ENCODE data around the gene MAZ. TPM values are rescaled to one million over a fixed set of nuclear protein-coding genes. Genes with fewer than 3 reads are reported as not detected.

MAZ gene
- total RNA-seq, 1 donor from 2014 or later = 304 TPM

DNA sequence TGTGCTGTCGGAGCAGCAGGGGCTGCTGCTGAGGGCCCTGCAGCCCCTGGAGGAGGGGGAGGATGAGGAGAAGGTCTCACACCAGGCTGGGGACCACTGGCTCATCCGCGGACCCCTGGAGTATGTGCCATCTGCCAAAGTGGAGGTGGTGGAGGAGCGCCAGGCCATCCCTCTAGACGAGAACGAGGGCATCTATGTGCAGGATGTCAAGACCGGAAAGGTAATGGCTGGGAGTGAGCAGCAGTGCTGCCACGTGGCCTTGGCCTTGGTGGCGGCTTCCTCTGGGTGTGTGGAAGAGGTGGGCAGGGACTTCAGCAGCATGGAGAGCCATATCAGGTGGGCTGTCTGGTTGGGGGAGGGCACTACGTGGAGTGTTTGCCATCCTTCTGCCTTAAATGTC is 33.9 kb downstream of the MAZ start:
- H3K27me3 Mint-ChIP-seq (ENCODE audit: unreplicated experiment) = no peaks in the 10 kb centered on the region
- no peak for DNase-seq (ENCODE audit: extremely low spot score, unreplicated experiment)
- H3K27ac Mint-ChIP-seq (ENCODE audit: unreplicated experiment) = no peak overlapping the region
- no peaks in the 10 kb centered on the region for H3K4me1 Mint-ChIP-seq (ENCODE audit: unreplicated experiment)
- H3K36me3 Mint-ChIP-seq (ENCODE audit: unreplicated experiment) = peaks cover 45% of the 10 kb centered on the region
- no peak overlapping the region for H3K4me3 Mint-ChIP-seq (ENCODE audit: unreplicated experiment)
- no peak for TF ChIP-seq CTCF (IDR thresholded peaks at IDR 0.05)
- H3K9me3 Mint-ChIP-seq (ENCODE audit: unreplicated experiment) = no peaks in the 10 kb centered on the region

- Mint-ChIP-seq H3K4me1 (ENCODE audit: unreplicated experiment) (no peaks in the 10 kb centered on the region), H3K36me3 (ENCODE audit: unreplicated experiment) (peaks cover 47% of the 10 kb centered on the region), H3K4me3 (ENCODE audit: unreplicated experiment) (no peak overlapping the region), H3K9me3 (ENCODE audit: unreplicated experiment) (no peaks in the 10 kb centered on the region), H3K27me3 (ENCODE audit: unreplicated experiment) (no peaks in the 10 kb centered on the region), H3K27ac (ENCODE audit: unreplicated experiment) (no peak overlapping the region)
- TF ChIP-seq CTCF (IDR thresholded peaks at IDR 0.05) = no peak
- DNase-seq (ENCODE audit: extremely low spot score, unreplicated experiment) = no peak
These were observed 35.3 kb downstream of the MAZ start for GRCh38 chr16:29841631-29842030.

DNA sequence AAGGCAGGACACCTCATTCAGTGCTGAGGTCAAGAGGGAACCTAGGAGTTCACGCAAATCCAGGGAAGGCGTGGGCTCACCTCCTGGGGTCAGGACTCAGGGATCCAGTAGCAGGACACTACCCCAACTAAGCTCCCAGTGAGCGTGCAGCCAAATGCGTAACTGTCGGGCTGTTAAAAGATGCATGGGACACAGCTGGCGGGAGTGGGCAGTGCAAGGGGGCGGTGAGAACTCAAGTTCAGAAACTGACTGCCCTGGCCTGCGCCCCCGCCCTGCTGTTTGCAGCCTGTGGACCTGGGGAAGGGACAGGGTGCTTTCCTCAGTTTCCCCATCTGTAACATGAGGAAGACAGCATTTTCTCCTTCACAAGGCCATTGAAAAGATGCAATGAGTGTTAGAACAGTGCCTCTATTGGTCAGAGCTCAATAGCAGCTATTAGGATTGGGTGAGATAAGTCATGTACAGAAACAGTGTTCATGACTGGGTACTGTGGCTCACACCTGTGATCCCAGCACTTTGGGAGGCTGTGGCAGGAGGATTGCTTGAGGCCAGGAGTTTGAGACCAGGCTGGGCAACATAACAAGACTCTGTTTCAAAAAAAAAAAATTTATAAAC is 36.5 kb downstream of the MAZ start:
- Mint-ChIP-seq H3K4me1 (ENCODE audit: unreplicated experiment) (no peaks in the 10 kb centered on the region), H3K27ac (ENCODE audit: unreplicated experiment) (peak overlapping the region; percentile 59), H3K9me3 (ENCODE audit: unreplicated experiment) (no peaks in the 10 kb centered on the region), H3K4me3 (ENCODE audit: unreplicated experiment) (no peak overlapping the region), H3K36me3 (ENCODE audit: unreplicated experiment) (peaks cover 42% of the 10 kb centered on the region), H3K27me3 (ENCODE audit: unreplicated experiment) (no peaks in the 10 kb centered on the region)
- TF ChIP-seq CTCF (IDR thresholded peaks at IDR 0.05) = no peak
- DNase-seq (ENCODE audit: extremely low spot score, unreplicated experiment) = no peak

GRCh38 chr16:29843931-29844330 is 37.6 kb downstream of the MAZ start:
- no peak for DNase-seq (ENCODE audit: extremely low spot score, unreplicated experiment)
- no peak overlapping the region for H3K4me3 Mint-ChIP-seq (ENCODE audit: unreplicated experiment)

More at GRCh38 chr16:29843931-29844330, 37.6 kb downstream of the MAZ start:
- Mint-ChIP-seq H3K27me3 (ENCODE audit: unreplicated experiment) (no peaks in the 10 kb centered on the region), H3K9me3 (ENCODE audit: unreplicated experiment) (no peaks in the 10 kb centered on the region), H3K4me1 (ENCODE audit: unreplicated experiment) (no peaks in the 10 kb centered on the region), H3K36me3 (ENCODE audit: unreplicated experiment) (peaks cover 43% of the 10 kb centered on the region), H3K27ac (ENCODE audit: unreplicated experiment) (no peak overlapping the region)
- no peak for TF ChIP-seq CTCF (IDR thresholded peaks at IDR 0.05)

All from osteocyte (in vitro differentiated cells).